GM18498 (cell line): ENCODE data around the gene IRF8.
"Not testable (repeated sequence)": the region's sequence is repeated elsewhere in the genome, so short reads cannot be mapped to it uniquely, and the experiment has no call there.

Source experiments
- ATAC-seq: cut with Tn5 transposase; IDR thresholded peaks from one replicate; pipeline ENCODE4 v1.9.1; 2021; ENCODE audit warnings: mild to moderate bottlenecking, moderate library complexity; ENCODE audit not compliant: unreplicated experiment

Gene IRF8

DNA sequence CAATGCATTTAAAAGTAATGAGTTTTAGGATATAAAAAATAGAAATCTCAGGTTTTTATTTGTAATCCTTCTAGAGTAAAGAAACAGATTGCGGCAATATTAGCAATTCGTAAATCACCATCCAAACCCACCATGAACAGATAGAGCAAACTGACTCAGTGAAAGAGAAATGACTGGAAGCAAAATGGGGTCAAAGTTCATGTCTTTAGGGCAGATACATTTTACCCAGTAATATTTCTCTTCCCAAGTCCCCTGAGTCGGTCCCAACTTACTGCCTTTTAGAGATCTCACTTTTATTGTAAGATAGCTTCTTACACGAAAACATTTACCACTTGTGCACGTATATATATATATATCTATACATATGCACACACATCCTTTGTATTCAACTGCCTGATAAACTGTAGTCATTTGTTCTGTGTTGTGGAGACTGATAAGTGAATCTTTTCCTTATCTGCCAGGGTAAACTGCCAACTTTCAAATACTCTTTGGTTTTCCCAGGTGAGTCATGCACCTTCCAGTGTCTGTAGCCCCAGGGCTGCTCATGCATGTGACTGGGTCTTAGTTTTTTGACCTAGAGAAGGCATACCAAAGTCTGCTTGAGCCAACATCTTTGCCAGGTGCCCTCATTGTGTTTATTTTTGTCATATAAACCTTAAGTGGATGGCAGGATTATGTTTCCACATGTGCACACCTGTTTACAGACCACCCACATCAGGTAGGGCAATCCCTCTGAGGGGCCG is 7.8 kb upstream of the IRF8 start:
- no peak for ATAC-seq

DNA sequence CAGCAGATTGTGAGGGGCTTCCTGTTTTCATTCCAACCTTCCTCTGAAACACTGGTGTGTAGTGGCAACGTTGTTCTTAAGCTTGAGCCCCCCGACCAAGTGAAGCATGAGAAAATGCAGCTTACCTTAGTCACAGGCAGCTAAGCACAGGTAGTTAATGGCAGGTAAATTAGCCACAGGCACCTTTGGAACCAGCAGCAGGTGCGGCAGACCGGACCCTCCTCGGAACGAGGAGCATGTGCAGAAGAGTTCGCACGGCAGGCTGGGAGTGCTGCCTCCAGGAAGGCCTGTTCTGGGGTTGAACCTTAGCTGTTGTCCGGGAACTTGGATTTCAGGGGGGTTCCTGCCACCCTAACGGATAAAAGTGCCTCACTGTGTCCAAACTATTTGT is 7.2 kb upstream of the IRF8 start:
- no peak for ATAC-seq

- ATAC-seq = no peak
These were observed 6.2 kb upstream of the IRF8 start for GRCh38 chr16:85892760-85893159.

GRCh38 chr16:85894266-85894665 is 4.7 kb upstream of the IRF8 start:
- no peak for ATAC-seq

- no peak for ATAC-seq
These were observed 1.6 kb upstream of the IRF8 start for GRCh38 chr16:85897382-85897781.

GRCh38 chr16:85899444-85899843 is 482 bp downstream of the IRF8 start:
- no peak for ATAC-seq

GRCh38 chr16:85900027-85900792 is 1.2 kb downstream of the IRF8 start:
- ATAC-seq = no peak

DNA sequence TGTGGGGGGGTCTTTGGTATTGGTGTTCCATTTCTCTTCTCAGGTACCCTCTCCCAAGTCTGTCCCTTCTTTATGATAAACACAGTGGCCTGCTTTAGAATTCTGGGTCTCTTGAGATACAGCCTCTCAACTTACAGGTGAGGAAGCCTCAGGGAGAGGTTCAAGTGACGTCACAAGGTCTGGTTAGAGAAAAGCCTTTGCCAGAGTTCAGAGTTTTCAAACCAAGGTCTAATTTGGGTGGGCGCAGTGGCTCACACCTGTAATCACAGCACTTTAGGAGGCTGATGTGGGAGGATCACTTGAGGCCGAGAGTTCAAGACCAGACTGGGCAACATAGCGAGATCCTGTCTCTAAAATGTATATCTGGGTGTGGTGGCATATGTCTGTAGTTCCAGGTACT is 2.1 kb downstream of the IRF8 start:
- ATAC-seq = no peak

- no peak for ATAC-seq
These were observed 2.9 kb downstream of the IRF8 start for GRCh38 chr16:85901773-85902365.

DNA sequence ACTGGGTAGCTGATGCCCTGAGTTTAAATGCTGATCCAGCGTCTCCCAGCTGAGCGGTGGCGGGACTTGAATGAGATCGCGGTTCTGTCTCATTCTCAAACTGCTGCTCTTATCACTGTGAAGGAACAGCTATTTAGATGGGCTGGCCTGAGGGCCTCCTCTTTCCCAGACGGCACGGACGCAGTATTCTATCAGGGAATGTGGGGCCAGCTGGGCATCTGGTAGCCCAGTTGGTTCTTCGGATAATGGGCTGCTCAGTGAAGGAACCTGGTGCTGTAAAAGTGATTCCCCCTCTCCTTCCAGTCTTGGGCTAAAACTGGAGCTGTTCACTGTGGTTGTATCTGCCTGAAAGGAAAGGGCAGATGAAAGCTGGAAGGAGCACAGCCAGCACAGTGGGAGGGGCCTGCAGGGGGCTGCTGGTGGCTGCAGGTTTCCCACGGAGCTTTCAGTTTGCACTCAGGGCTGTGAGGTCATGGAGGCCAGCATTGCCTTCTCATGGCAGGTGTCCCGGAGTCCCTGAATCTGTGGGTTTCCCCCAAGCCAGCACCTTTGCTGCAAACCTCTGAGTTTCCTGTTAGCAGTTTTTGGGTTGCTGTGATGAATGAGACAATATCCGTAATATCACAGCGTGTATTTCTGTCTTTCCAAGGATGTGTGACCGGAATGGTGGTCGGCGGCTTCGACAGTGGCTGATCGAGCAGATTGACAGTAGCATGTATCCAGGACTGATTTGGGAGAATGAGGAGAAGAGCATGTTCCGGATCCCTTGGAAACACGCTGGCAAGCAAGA is 3.6 kb downstream of the IRF8 start:
- peak; percentile 57 for ATAC-seq

GRCh38 chr16:85903559-85903958 is 4.6 kb downstream of the IRF8 start:
- peak; percentile 30 for ATAC-seq

- no peak for ATAC-seq
These were observed 6.4 kb downstream of the IRF8 start for GRCh38 chr16:85905110-85906095.

- ATAC-seq = no peak
These were observed 7.4 kb downstream of the IRF8 start for GRCh38 chr16:85906349-85906748.

- ATAC-seq = not testable (repeated sequence)
These were observed 8.3 kb downstream of the IRF8 start for GRCh38 chr16:85907231-85907630.

DNA sequence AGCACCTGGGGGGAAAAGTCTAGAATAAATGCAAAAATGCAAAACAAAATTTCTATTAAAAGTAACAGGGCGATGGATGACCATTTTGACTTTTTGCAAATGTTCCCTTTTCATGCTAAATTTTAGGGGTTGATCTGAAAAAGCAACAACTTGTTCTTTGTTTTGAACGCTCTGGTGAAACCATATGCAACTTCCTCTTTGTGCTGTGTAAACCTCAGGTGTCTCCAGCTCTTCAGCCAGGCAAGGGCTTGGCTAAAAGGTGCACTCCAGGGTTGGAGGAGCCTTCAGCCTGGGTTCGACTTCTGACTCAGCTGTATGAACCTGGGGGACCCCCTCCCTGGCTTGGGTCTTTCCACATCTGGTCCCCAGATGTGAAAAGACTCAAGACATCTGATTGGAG is 9.5 kb downstream of the IRF8 start:
- peak; percentile 48 for ATAC-seq

DNA sequence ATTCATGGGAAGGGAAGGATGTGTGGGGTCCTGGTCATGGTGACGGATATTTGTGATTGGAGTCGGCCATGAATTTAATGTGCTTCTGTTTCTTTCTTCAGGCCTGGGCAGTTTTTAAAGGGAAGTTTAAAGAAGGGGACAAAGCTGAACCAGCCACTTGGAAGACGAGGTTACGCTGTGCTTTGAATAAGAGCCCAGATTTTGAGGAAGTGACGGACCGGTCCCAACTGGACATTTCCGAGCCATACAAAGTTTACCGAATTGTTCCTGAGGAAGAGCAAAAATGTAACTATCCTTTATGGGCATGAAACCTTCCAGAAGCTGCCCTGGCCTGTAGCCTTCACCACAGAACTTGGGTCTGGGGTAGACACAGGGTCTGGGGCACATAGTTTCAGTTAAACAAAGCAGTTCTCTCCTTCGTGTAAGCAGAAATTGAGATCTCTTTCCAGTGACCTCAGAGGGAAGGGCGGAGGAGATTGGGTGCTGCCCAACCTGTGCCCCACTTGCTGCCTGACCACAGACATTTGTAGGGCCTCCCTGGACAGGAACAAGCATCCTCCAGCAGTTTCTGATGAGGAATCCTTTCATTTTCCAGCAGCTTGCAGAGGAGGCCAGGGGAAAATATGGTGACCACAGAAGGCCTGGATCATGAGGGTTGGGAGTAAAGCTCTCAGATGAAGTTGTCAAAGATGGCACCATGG is 10.1 kb downstream of the IRF8 start:
- ATAC-seq = no peak

DNA sequence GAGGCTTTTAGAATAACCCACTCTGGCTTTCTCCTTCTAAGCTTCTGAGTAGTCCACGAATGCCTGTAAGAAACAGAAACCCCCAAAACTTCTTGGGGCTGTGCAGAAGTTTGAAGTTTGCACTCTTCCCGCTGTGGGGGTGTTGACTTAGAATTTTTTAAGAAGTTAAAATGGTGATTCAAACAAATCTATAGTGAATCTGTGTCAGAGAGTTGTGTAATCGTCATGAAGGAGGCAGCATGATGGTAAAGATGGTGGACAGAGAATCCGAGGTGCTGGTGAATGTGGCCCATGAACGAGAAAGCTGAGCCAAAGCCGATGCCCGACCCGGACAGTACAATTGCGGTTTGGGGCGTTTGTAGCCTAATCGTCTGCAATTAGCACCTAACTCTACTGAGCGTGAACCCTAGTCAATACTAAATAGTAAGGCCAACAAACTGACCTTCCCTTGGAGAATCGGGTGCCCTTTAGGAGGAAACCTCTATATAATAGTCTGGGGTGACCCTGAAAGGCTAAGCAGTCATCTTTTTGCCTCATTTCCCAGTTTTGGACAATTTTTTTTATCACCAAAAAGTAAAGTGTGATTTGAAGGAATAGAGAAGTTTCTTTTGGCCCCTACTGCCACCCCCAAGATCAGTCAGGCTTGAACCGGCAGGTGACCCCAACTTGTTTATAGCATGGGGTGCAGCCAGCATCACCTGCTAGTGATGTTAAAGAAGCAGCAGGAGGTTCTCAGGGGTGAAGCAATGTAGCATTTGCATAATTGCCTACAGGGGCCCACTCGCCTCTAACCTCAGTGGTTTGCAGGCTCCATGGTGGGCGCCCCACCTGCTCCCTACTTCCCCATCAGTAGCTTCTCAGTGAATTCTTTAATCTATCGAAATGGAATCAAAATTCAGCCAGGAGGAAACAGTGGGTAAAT is 11.2 kb downstream of the IRF8 start:
- peak; percentile 35 for ATAC-seq

GRCh38 chr16:85910854-85911247 is 11.9 kb downstream of the IRF8 start:
- no peak for ATAC-seq
